Thyroid gland (tissue), 4 donors: ENCODE results near the gene LTC4S. TPM values are rescaled to one million over a fixed set of nuclear protein-coding genes. Genes with fewer than 3 reads are reported as not detected.

Experiments used
- DNase-seq, 2 donors: peaks; one replicate each; pipeline ENCODE4 v3.0.0-alpha.2; 2019
- H3K27ac ChIP-seq, 3 donors: fragments of 200-600 bp; sonication (generic); 1 replicate in 2 of 3; 2 replicates in 1 of 3; pipeline ENCODE4 v1.5.1; 2016 to 2019; ENCODE audit warnings: mild to moderate bottlenecking in 1 of 3, moderate library complexity in 1 of 3
- H3K27me3 ChIP-seq: fragments of 200-600 bp; sonication (generic); one replicate; pipeline ENCODE4 v1.5.1; 2019
- H3K36me3 ChIP-seq, 2 donors: fragments of 200-600 bp; sonication (generic); one replicate each; pipeline ENCODE4 v1.5.1; 2016 to 2019
- H3K4me1 ChIP-seq, 2 donors: fragments of 200-600 bp; sonication (generic); one replicate each; pipeline ENCODE4 v1.5.1; 2017 to 2019
- H3K4me3 ChIP-seq, 3 donors: fragments of 200-600 bp; sonication (generic); replicated peaks in 1 of 3; 1 replicate in 2 of 3; 2 replicates in 1 of 3; pipeline ENCODE4 v1.5.1; 2016; ENCODE audit warnings: mild to moderate bottlenecking in 1 of 3
- H3K9me3 ChIP-seq: fragments of 200-600 bp; sonication (generic); one replicate; pipeline ENCODE4 v1.5.1; 2017
- POLR2A ChIP-seq, 2 donors: fragments of 450-650 bp; IDR thresholded peaks; one replicate each; pipeline ENCODE4 v1.6.1; 2017; ENCODE audit warnings: antibody characterized with exemption in 2 of 2, mild to moderate bottlenecking in 2 of 2, moderate library complexity in 1 of 2
- WGBS, 2 donors: methylation state at CpG; one replicate each; pipeline ENCODE4 v1.1.5; 2017; 5-methylcytosine and 5-hydroxymethylcytosine counted together
- intact Hi-C: fragments of 100-400 bp; cut with DNase I; formaldehyde crosslinking; loops from one replicate; pipeline ENCODE4 v1.15.1; 2023
- total RNA-seq, 4 donors: library from RNA; depleted of rRNA; stranded (reverse); fragments of >200 nt; gene quantifications; one replicate each; pipeline ENCODE4 v1.2.3, GENCODE V29; 2016
- TF ChIP-seq, protein P1 (sequence below), 6 experiments: fragments of 200-600 bp in 3 of 6; fragments of 450-650 bp in 3 of 6; sonication (generic) in 3 of 6; IDR thresholded peaks; one replicate each; pipeline ENCODE4 v1.5.1; 2016 to 2019; ENCODE audit warnings: antibody characterized with exemption in 6 of 6, mild to moderate bottlenecking in 2 of 6, inconsistent platforms in 1 of 6, moderate library complexity in 1 of 6

Gene LTC4S
- total RNA-seq, 4 donors from 2014 or later, result 6.4 to 28.2 (median 15.9) TPM

- 61 to 68% methylated on average over 9 to 13 of the region's 13 CpGs for WGBS, 2 donors
- intact Hi-C loops, result no loop called here
- Histone ChIP-seq H3K36me3 (peaks cover 21 to 30% of the 10 kb centered on the region in 2 donors), H3K4me3 (no peak overlapping the region), H3K27ac (no peak overlapping the region), H3K4me1 (peaks cover 26 to 44% of the 10 kb centered on the region in 2 donors), H3K9me3 (no peaks in the 10 kb centered on the region), H3K27me3 (no peaks in the 10 kb centered on the region)
- TF ChIP-seq, protein P1, sequence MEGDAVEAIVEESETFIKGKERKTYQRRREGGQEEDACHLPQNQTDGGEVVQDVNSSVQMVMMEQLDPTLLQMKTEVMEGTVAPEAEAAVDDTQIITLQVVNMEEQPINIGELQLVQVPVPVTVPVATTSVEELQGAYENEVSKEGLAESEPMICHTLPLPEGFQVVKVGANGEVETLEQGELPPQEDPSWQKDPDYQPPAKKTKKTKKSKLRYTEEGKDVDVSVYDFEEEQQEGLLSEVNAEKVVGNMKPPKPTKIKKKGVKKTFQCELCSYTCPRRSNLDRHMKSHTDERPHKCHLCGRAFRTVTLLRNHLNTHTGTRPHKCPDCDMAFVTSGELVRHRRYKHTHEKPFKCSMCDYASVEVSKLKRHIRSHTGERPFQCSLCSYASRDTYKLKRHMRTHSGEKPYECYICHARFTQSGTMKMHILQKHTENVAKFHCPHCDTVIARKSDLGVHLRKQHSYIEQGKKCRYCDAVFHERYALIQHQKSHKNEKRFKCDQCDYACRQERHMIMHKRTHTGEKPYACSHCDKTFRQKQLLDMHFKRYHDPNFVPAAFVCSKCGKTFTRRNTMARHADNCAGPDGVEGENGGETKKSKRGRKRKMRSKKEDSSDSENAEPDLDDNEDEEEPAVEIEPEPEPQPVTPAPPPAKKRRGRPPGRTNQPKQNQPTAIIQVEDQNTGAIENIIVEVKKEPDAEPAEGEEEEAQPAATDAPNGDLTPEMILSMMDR (IDR thresholded peaks at IDR 0.05), result no peak
- TF ChIP-seq POLR2A (IDR thresholded peaks at IDR 0.05), result no peak
- DNase-seq, result no peak
These were observed 28.4 kb upstream of the LTC4S start for GRCh38 chr5:179765400-179765799.

DNA sequence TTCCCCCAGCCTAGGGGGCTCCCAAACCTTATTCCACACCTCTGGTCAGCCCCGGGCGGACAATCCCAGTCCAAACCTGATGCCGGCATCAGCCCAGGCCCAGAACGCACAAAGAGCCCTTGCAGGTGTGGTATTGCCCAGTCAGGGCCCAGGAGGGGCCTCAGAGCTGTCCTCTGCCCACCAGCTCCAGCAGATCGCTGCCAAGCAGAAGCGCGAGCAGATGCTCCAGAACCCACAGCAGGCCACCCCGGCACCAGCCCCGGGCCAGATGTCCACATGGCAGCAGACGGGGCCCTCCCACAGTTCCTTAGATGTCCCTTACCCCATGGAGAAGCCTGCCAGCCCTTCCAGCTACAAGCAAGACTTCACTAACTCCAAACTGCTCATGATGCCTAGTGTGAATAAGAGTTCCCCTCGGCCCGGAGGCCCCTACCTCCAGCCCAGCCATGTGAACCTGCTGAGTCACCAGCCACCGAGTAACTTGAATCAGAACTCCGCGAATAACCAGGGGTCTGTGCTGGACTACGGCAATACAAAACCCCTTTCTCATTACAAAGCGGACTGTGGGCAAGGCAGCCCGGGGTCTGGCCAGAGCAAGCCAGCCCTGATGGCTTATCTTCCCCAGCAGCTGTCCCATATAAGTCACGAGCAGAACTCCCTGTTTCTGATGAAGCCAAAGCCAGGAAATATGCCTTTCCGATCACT lies 27.6 kb upstream of the LTC4S start:
- 81 to 88% methylated on average over 11 to 18 of the region's 20 CpGs for WGBS, 2 donors
- no peak for TF ChIP-seq POLR2A (IDR thresholded peaks at IDR 0.05)
- TF ChIP-seq, protein P1 (IDR thresholded peaks at IDR 0.05), result no peak

DNA sequence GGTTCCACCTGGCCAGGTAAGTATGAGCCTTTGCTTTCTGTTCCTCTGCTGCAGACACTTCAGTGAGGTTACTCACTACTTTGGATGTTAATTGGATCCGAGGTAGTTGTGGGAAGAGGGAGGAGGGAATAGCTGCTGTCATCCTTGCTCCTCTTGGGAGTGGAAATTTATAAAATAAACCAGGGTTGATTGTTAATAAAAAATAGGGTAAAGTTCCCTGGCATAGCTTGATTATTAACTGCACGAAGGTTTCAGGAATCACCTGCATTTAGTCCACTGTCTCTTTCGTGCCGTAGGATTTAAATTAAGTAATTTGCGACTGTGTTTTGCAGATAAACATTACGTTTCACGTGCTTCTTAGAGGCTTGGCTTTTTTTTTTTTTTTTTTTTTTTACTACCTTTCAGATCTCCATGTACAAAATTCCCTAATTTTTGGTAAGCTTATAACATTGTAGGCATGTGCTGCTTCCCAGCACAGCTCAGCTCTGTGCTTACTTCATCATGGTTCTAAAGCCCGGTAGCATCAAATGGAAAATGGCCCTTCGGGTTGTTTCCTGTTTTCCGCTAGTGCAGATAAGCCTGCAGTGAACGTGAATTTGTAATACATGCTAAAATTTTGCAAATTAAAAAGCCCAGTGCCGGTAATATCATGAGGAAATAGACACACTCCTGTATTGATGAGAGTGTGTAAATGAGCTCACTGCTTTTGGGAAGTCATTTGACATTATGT lies 26.9 kb upstream of the LTC4S start:
- H3K4me3 ChIP-seq, result no peak overlapping the region
- H3K27me3 ChIP-seq, result no peaks in the 10 kb centered on the region
- WGBS, 2 donors, result 78 to 79% methylated on average over 12 of the region's 12 CpGs
- peaks cover 21 to 38% of the 10 kb centered on the region in 2 donors for H3K4me1 ChIP-seq
- TF ChIP-seq POLR2A (IDR thresholded peaks at IDR 0.05), result no peak
- TF ChIP-seq, protein P1 (IDR thresholded peaks at IDR 0.05), result no peak
- no peaks in the 10 kb centered on the region for H3K9me3 ChIP-seq
- peaks cover 35 to 43% of the 10 kb centered on the region in 2 donors for H3K36me3 ChIP-seq
- DNase-seq, result no peak
- intact Hi-C loops, result no loop called here
- no peak overlapping the region for H3K27ac ChIP-seq

More for the DNA sequence above, 27.6 kb upstream of the LTC4S start:
- Histone ChIP-seq H3K9me3 (no peaks in the 10 kb centered on the region), H3K4me1 (peaks cover 26 to 44% of the 10 kb centered on the region in 2 donors), H3K4me3 (no peak overlapping the region), H3K27me3 (no peaks in the 10 kb centered on the region), H3K36me3 (peaks cover 29 to 35% of the 10 kb centered on the region in 2 donors), H3K27ac (no peak overlapping the region)
- no peak for DNase-seq
- intact Hi-C loops, result no loop called here

GRCh38 chr5:179767496-179768100 lies 26.2 kb upstream of the LTC4S start:
- no peaks in the 10 kb centered on the region for H3K27me3 ChIP-seq
- TF ChIP-seq, protein P1 (IDR thresholded peaks at IDR 0.05), result no peak
- no peak for TF ChIP-seq POLR2A (IDR thresholded peaks at IDR 0.05)
- H3K9me3 ChIP-seq, result no peaks in the 10 kb centered on the region
- peaks cover 42 to 50% of the 10 kb centered on the region in 2 donors for H3K36me3 ChIP-seq
- H3K4me3 ChIP-seq, result no peak overlapping the region
- intact Hi-C loops, result no loop called here
- 87 to 91% methylated on average over 9 of the region's 9 CpGs for WGBS, 2 donors
- H3K27ac ChIP-seq, result no peak overlapping the region
- no peak for DNase-seq
- peaks cover 14 to 31% of the 10 kb centered on the region in 2 donors for H3K4me1 ChIP-seq
